B cell (primary cell): ENCODE measurements around the gene MESD. TPM values are rescaled to one million over a fixed set of nuclear protein-coding genes. Genes with fewer than 3 reads are reported as not detected.

Experiments used
- ATAC-seq: fragments of 200-7000 bp; cut with Tn5 transposase; one replicate; pipeline ENCODE4 v1.10.0; 2021; ENCODE audit warnings: low read depth, mild to moderate bottlenecking, moderate number of reproducible peaks, moderate library complexity
- CTCF ChIA-PET: fragments of 350-600 bp; sonication (Branson Sonifier 250); formaldehyde crosslinking; loops from one replicate; lab custom pipeline; 2021; ENCODE audit warnings: antibody characterized with exemption, inconsistent platforms; lab: Charles Lee
- POLR2A ChIA-PET: fragments of 350-600 bp; sonication (Branson Sonifier 250); formaldehyde crosslinking; loops from one replicate; lab custom pipeline; 2021; ENCODE audit warnings: antibody characterized with exemption; lab: Charles Lee
- DNase-seq: peaks from one replicate; pipeline ENCODE4 v3.0.0; 2013
- H2AFZ ChIP-seq: 2 replicates; pipeline ENCODE4 v1.6.1; 2012; ENCODE audit warnings: mild to moderate bottlenecking, low read depth, low read length; ENCODE audit not compliant: insufficient read depth, poor library complexity, severe bottlenecking
- H3K27ac ChIP-seq, 2 donors: 1 replicate in 1 of 2; 2 replicates in 1 of 2; pipeline ENCODE4 v1.5.1; 2012 to 2013; ENCODE audit warnings: low read length in 2 of 2, mild to moderate bottlenecking in 2 of 2, moderate library complexity in 1 of 2
- H3K27me3 ChIP-seq, 4 experiments: fragments of 200-600 bp in 1 of 4; sonication (generic) in 1 of 4; replicated peaks in 1 of 4; 1 replicate in 2 of 4; 2 replicates in 2 of 4; pipeline versions ENCODE4 v1.6.1 to v1.7.0; 2013 to 2016; ENCODE audit warnings: low read length in 3 of 4, mild to moderate bottlenecking in 2 of 4, mixed read lengths in 1 of 4, moderate library complexity in 1 of 4; ENCODE audit not compliant: insufficient read depth in 4 of 4, control insufficient read depth in 3 of 4; ENCODE audit errors: control extremely low read depth in 1 of 4
- H3K36me3 ChIP-seq, 2 experiments: replicated peaks in 1 of 2; 1 replicate in 1 of 2; 2 replicates in 1 of 2; pipeline versions ENCODE4 v1.6.1 to v1.7.1; 2013; ENCODE audit warnings: low read length in 1 of 2; ENCODE audit not compliant: insufficient read depth in 2 of 2, control insufficient read depth in 1 of 2; ENCODE audit errors: control extremely low read depth in 1 of 2, extremely low read depth in 1 of 2
- H3K4me1 ChIP-seq, 2 donors: fragments of 200-600 bp in 1 of 2; sonication (generic) in 1 of 2; 1 replicate in 1 of 2; 2 replicates in 1 of 2; pipeline versions ENCODE4 v1.5.1 to v1.6.1; 2013 to 2017; ENCODE audit warnings: low read length in 2 of 2; ENCODE audit not compliant: control insufficient read depth in 2 of 2, insufficient read depth in 2 of 2
- H3K4me2 ChIP-seq: replicated peaks from 2 replicates; pipeline ENCODE3; 2012; ENCODE audit warnings: mild to moderate bottlenecking, low read depth, low read length; ENCODE audit not compliant: poor library complexity, severe bottlenecking
- H3K4me3 ChIP-seq, 5 experiments: fragments of 200-600 bp in 1 of 5; sonication (generic) in 1 of 5; 1 replicate in 3 of 5; 2 replicates in 2 of 5; pipeline versions ENCODE4 v1.5.1 to v1.7.0; 2011 to 2016; ENCODE audit warnings: low read length in 4 of 5, mild to moderate bottlenecking in 4 of 5, low read depth in 2 of 5, control low read depth in 1 of 5, moderate library complexity in 1 of 5; ENCODE audit not compliant: insufficient read depth in 1 of 5; ENCODE audit errors: control extremely low read depth in 1 of 5, extremely low read depth in 1 of 5
- H3K79me2 ChIP-seq: fragments of 200-600 bp; sonication (generic); one replicate; pipeline ENCODE4 v1.6.0; 2016; ENCODE audit warnings: low read length; ENCODE audit not compliant: control insufficient read depth, insufficient read depth
- H3K9ac ChIP-seq: fragments of 200-600 bp; sonication (generic); 2 replicates; pipeline ENCODE4 v1.6.1; 2017; ENCODE audit warnings: mild to moderate bottlenecking, low read length, moderate library complexity
- H3K9me3 ChIP-seq, 3 donors: one replicate each; pipeline versions ENCODE4 v1.6.1 to v1.7.1; 2013; ENCODE audit warnings: low read length in 2 of 3; ENCODE audit not compliant: control insufficient read depth in 2 of 3, insufficient read depth in 1 of 3; ENCODE audit errors: control extremely low read depth in 1 of 3
- H4K20me1 ChIP-seq: 2 replicates; pipeline ENCODE4 v1.6.0; 2012; ENCODE audit warnings: mild to moderate bottlenecking, low read length; ENCODE audit not compliant: insufficient read depth, control insufficient read depth, poor library complexity, severe bottlenecking
- H3K27ac Mint-ChIP-seq: one replicate; pipeline ENCODE4 v1.8.0; 2021; ENCODE audit warnings: mixed read lengths
- H3K27me3 Mint-ChIP-seq: one replicate; pipeline ENCODE4 v1.8.0; 2021; ENCODE audit warnings: mixed read lengths
- H3K4me1 Mint-ChIP-seq: one replicate; pipeline ENCODE4 v1.8.0; 2021; ENCODE audit warnings: mixed read lengths
- H3K4me3 Mint-ChIP-seq: one replicate; pipeline ENCODE4 v1.8.0; 2021; ENCODE audit warnings: mixed read lengths
- H3K9me3 Mint-ChIP-seq: one replicate; pipeline ENCODE4 v1.8.0; 2022; ENCODE audit warnings: mixed read lengths; ENCODE audit not compliant: insufficient read depth
- CTCF ChIP-seq: fragments of 200-600 bp; IDR thresholded peaks from one replicate; pipeline ENCODE4 v1.8.0; 2022; ENCODE audit warnings: antibody characterized with exemption, mild to moderate bottlenecking
- EZH2 ChIP-seq: IDR thresholded peaks from 2 replicates; pipeline ENCODE4 v1.6.1; 2012; ENCODE audit warnings: borderline replicate concordance, low read depth, mild to moderate bottlenecking, moderate library complexity, low read length; ENCODE audit not compliant: insufficient read depth, poor library complexity, severe bottlenecking
- WGBS: methylation state at CpG from one replicate; pipeline ENCODE4 v1.1.5; 2013; ENCODE audit warnings: missing lambda C conversion rate; ENCODE audit not compliant: insufficient coverage; 5-methylcytosine and 5-hydroxymethylcytosine counted together
- intact Hi-C: fragments of 100-400 bp; cut with micrococcal nuclease; formaldehyde crosslinking; loops from one replicate; pipeline ENCODE4 v1.10.0; 2022
- polyA plus RNA-seq: library from polyadenylated mRNA; depleted of rRNA; stranded (reverse); fragments of >200 nt; gene quantifications from 2 replicates; pipeline ENCODE4 v1.2.3, GENCODE V29; 2012
- total RNA-seq, 2 donors: library from RNA; stranded (reverse); fragments of 120-200 nt in 1 of 2; gene quantifications; 1 replicate in 1 of 2; 2 replicates in 1 of 2; pipeline versions ENCODE4 v1.2.3 to v1.2.4, GENCODE V29; 2013 to 2022

Gene MESD
- total and polyA plus RNA-seq, 2 donors (not counting 1 experiment from before 2014, with no cell fraction given): 7.9 to 35.3 TPM

GRCh38 chr15:81001152-81002008 lies 11.8 kb upstream of the MESD start:
- H3K27me3 ChIP-seq: no peaks in the 10 kb centered on the region
- peaks cover 0 to 13% of the 10 kb centered on the region in 2 experiments for H3K36me3 ChIP-seq
- H3K4me3 ChIP-seq: peak overlapping the region in 4 of 5 experiments; percentile 71 to 94 (median 81)
- H3K4me2 ChIP-seq: peak overlapping the region; percentile 84
- POLR2A ChIA-PET: interaction anchor here (0.6 to 2.5 kb wide), 8 partner anchors 10 to 323 kb away, joined by 3 to 15 read pairs (median 4); partner anchors contain the start of gene STARD5
- H4K20me1 ChIP-seq: peaks cover 42% of the 10 kb centered on the region
- CTCF ChIA-PET: interaction anchor here (0.6 to 2.2 kb wide), 6 partner anchors 11 to 267 kb away, joined by 3 to 9 read pairs (median 4); no protein-coding TSS in a partner anchor
- Mint-ChIP-seq H3K4me1 (peaks cover 48% of the 10 kb centered on the region), H3K27me3 (no peaks in the 10 kb centered on the region), H3K9me3 (no peaks in the 10 kb centered on the region), H3K4me3 (peak overlapping the region; percentile 98), H3K27ac (peak overlapping the region; percentile 99)
- WGBS: under 1% methylated on average over 110 of the region's 110 CpGs
- H3K4me1 ChIP-seq: peaks cover 36 to 39% of the 10 kb centered on the region in 2 donors
- peak overlapping the region; percentile 96 for H3K9ac ChIP-seq
- H3K9me3 ChIP-seq: peaks cover 0 to under 1% (median under 1%) of the 10 kb centered on the region in 3 donors
- peak overlapping the region; percentile 84 for H2AFZ ChIP-seq
- TF ChIP-seq EZH2: no peak
- ATAC-seq: peak; percentile 37
- intact Hi-C loops: loop anchor here (1.0 to 10.0 kb wide), 3 partner anchors 31 to 1263 kb away; partner anchors contain the start of genes EFL1 and SAXO2
- H3K27ac ChIP-seq: peak overlapping the region; percentile 81 to 94
- H3K79me2 ChIP-seq: peaks cover 46% of the 10 kb centered on the region
- peak; percentile 83 for DNase-seq

- Histone ChIP-seq H3K4me2 (peak within 1 kb of the TSS; percentile 84), H3K4me1 (peaks cover 36 to 39% of the 10 kb centered on the region in 2 donors), H3K27ac (peak within 1 kb of the TSS; percentile 81 to 94), H3K9me3 (peaks cover 0 to 3% (median 2%) of the 10 kb centered on the region in 3 donors), H4K20me1 (peaks cover 36% of the 10 kb centered on the region), H3K9ac (peak within 1 kb of the TSS; percentile 96), H3K79me2 (peaks cover 39% of the 10 kb centered on the region), H3K36me3 (peaks cover 0 to 13% of the 10 kb centered on the region in 2 experiments), H3K27me3 (no peaks in the 10 kb centered on the region), H3K4me3 (peak within 1 kb of the TSS; percentile 70 to 94 (median 77)), H2AFZ (peak within 1 kb of the TSS; percentile 84)
- ChIA-PET POLR2A (interaction anchor here (0.6 to 2.5 kb wide), 3 partner anchors 10 to 178 kb away, joined by 3 to 15 read pairs (median 6); no protein-coding TSS in a partner anchor), CTCF (interaction anchor here (1.4 to 2.2 kb wide), 3 partner anchors 21 to 268 kb away, joined by 4 to 9 read pairs (median 4); no protein-coding TSS in a partner anchor)
- peaks cover 44% of the 10 kb centered on the region for H3K4me1 Mint-ChIP-seq
- peak within 1 kb of the TSS; percentile 98 for H3K4me3 Mint-ChIP-seq
- H3K9me3 Mint-ChIP-seq: no peaks in the 10 kb centered on the region
- no peaks in the 10 kb centered on the region for H3K27me3 Mint-ChIP-seq
- peak within 1 kb of the TSS; percentile 99 for H3K27ac Mint-ChIP-seq
- TF ChIP-seq EZH2: no peak
- TF ChIP-seq CTCF: no peak
- DNase-seq: peak; percentile 93
- intact Hi-C loops: loop anchor here (1.0 to 10.0 kb wide), 4 partner anchors 11 to 1264 kb away; partner anchors contain the start of genes EFL1, MESD and SAXO2
- peak; percentile 66 for ATAC-seq
- WGBS: 0% methylated on average over 66 of the region's 66 CpGs
Observed at GRCh38 chr15:81000624-81001151, 11.1 kb upstream of the MESD start, which contains the start of gene TLNRD1. Gene TLNRD1, plus strand, starts transcription at chr15:81000923. Its CDS starts 1,349 bp downstream, at chr15:81002272.
